Epithelial cell of esophagus (primary cell): ENCODE measurements around the gene FGD5.

Experiments used
- DNase-seq: peaks from one replicate; pipeline ENCODE4 v3.0.0; 2010; ENCODE audit warnings: low read depth
- H3K4me3 ChIP-seq: 2 replicates; pipeline ENCODE4 v1.5.1; 2011; ENCODE audit warnings: mild to moderate bottlenecking, low read length, control low read depth
- TF ChIP-seq, protein P1 (sequence below): IDR thresholded peaks from 2 replicates; pipeline ENCODE4 v1.5.1; 2011; ENCODE audit warnings: low read depth, mild to moderate bottlenecking, low read length, control low read depth, inconsistent platforms; ENCODE audit not compliant: insufficient read depth; ENCODE audit errors: missing control alignments

FGD5 gene

DNA sequence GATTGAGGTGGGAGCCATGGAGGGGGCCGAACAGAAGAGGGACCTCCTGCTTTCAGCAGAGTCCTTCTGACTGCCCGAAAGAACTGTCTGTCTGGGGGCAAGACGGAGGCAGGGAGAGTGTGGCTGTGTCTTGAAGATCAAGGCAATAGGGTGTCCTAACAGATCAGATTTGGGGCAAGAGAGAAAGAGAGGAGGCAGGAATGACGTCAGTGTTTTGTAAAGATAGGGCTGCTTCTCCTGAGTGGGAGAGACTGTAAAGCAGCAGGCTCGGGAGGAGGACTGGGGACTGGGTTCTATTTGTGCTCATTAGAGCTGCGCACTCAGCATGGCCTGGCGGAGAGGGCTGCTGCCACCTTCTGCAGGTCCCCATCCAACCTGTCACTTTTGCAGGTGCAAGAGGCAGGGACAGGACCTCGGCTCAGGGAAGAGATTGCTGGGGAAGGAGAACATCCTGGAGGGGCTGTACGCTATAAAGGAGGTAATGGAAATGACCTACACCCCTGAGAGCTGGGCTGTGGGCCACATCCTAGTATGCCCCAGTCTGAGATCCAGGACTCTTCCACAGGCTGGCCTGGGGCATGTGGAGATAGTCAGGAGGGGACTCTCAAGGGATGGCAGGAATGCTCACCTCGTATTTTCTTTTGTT lies 29.0 kb upstream of the FGD5 start:
- H3K4me3 ChIP-seq = no peak overlapping the region
- TF ChIP-seq, protein P1, sequence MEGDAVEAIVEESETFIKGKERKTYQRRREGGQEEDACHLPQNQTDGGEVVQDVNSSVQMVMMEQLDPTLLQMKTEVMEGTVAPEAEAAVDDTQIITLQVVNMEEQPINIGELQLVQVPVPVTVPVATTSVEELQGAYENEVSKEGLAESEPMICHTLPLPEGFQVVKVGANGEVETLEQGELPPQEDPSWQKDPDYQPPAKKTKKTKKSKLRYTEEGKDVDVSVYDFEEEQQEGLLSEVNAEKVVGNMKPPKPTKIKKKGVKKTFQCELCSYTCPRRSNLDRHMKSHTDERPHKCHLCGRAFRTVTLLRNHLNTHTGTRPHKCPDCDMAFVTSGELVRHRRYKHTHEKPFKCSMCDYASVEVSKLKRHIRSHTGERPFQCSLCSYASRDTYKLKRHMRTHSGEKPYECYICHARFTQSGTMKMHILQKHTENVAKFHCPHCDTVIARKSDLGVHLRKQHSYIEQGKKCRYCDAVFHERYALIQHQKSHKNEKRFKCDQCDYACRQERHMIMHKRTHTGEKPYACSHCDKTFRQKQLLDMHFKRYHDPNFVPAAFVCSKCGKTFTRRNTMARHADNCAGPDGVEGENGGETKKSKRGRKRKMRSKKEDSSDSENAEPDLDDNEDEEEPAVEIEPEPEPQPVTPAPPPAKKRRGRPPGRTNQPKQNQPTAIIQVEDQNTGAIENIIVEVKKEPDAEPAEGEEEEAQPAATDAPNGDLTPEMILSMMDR = no peak
- no peak for DNase-seq

DNA sequence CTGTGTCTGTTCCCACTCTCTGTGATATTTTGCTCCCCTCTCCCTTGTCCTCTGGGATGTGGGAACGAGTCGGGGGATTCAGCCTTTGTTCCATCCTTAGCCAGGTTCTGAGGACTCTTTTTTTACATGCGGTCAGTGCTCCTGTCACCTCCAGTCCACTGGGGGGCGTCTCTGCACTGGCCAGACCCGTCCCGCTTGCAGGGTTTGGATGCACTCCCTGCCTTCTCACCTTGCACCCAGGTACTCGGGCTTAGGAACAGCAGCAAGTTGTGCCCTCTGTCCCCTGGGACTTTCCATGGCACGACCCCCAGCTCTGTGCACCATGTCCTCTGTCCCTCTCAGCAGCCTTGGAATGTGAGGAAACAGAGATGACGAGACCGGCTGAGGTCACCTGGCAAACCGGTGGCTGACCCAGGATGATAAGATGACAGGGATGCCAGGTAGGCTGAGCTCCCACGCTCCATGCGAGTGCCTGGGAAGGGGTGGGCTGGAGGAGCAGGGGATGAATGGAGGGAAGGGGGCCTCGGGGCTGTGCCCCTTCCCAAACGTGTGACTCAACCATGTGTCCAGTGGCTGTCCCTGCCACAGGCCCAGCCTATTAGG lies 27.3 kb upstream of the FGD5 start:
- H3K4me3 ChIP-seq = no peak overlapping the region
- TF ChIP-seq, protein P1 = peak; percentile 72
- DNase-seq = peak; percentile 64

DNA sequence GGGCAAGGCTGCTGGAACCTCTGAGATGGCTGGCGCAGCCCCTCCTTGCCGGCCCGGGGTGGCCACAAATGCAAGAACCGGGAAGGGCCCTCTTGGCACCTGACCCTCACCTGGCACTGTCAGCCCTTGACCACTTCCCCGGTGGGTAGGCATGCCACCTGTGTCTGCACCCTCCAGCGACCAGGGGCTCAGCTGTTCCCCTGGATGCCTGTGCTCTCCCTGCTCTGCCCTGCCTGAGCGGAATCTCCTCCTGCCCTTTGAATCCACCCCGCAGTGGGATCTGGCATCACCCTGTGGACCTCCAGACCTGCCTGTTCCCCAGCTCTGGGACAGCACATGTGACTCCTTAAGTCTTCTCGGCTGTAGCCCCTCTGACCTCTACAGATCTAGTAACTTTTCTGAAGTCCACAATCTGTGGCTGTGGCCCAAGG lies 26.1 kb upstream of the FGD5 start:
- DNase-seq = no peak
- TF ChIP-seq, protein P1 = no peak
- no peak overlapping the region for H3K4me3 ChIP-seq

- H3K4me3 ChIP-seq = no peak overlapping the region
- no peak for DNase-seq
- TF ChIP-seq, protein P1 = no peak
Measured at GRCh38 chr3:14793126-14793857, 25.5 kb upstream of the FGD5 start.

- H3K4me3 ChIP-seq = no peak overlapping the region
- TF ChIP-seq, protein P1 = no peak
- no peak for DNase-seq
Measured at GRCh38 chr3:14793858-14794234, 24.9 kb upstream of the FGD5 start.

DNA sequence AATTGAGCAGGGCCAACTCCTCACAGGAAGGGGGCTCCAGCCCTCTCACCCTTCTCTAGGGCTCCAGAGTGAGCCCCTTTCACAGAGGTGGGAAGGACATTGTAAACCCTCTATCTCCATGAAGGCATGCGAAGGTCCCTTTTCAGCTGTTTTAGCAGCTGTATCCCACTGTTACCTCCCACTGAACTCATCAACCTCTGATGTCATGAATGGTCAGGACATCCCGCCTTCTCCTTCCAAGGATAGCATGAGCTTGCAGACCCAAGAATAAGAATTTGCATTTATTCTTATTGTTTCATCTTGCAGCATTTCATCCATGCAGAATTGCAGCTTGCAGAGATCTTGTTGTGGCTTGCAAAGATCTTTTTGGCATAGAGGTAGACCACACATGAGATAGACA lies 24.3 kb upstream of the FGD5 start:
- no peak overlapping the region for H3K4me3 ChIP-seq
- TF ChIP-seq, protein P1 = no peak
- no peak for DNase-seq
